GM06990 (cell line): ENCODE measurements around the gene PPOX.
A peak's percentile ranks its signal among the peaks of the same experiment; 100 is the strongest.

ENCODE experiments used
- DNase-seq: peaks from one replicate; pipeline ENCODE4 v3.0.0-alpha.2; 2011; ENCODE audit not compliant: insufficient read length; ENCODE audit errors: extremely low read depth
- H3K27me3 ChIP-seq: replicated peaks from 2 replicates; pipeline ENCODE4 v1.6.0; 2011; ENCODE audit warnings: low read length; ENCODE audit not compliant: control insufficient read depth, insufficient read depth
- H3K36me3 ChIP-seq: 2 replicates; pipeline ENCODE4 v1.5.1; 2011; ENCODE audit warnings: low read length; ENCODE audit not compliant: control insufficient read depth, insufficient read depth
- H3K4me3 ChIP-seq: replicated peaks from 2 replicates; pipeline ENCODE4 v1.5.1; 2011; ENCODE audit warnings: low read depth, mild to moderate bottlenecking, control low read depth, low read length
- TF ChIP-seq, protein P1 (sequence below): IDR thresholded peaks from 2 replicates; pipeline ENCODE4 v1.5.1; 2011; ENCODE audit warnings: low read length, control low read depth, mild to moderate bottlenecking, inconsistent platforms; ENCODE audit not compliant: insufficient read depth, poor library complexity, severe bottlenecking

PPOX gene

DNA sequence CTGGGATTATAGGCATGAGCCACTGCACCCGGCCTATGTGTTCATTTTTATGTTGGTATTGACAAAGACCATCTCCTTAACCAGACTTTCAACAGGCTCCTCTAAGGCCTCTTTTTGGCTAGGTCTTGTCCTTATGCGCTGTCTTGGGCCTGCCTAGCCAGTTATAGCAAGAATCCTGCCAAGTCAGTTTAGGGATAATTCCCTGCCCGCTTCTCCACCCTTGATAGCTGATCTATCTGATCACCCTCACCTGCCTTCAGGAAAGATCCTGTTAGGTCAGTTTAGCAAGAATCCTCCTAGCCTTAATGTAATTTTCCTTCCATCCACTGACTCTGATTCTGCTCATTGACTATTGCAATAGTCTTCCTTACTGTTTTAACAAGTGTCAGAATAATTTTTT lies 13.5 kb downstream of the PPOX start:
- Histone ChIP-seq H3K36me3 (peaks cover 4% of the 10 kb centered on the region; the same call in 1 of the 2 replicates), H3K4me3 (no peak overlapping the region), H3K27me3 (no peaks in the 10 kb centered on the region)
- DNase-seq: no peak
- TF ChIP-seq, protein P1, sequence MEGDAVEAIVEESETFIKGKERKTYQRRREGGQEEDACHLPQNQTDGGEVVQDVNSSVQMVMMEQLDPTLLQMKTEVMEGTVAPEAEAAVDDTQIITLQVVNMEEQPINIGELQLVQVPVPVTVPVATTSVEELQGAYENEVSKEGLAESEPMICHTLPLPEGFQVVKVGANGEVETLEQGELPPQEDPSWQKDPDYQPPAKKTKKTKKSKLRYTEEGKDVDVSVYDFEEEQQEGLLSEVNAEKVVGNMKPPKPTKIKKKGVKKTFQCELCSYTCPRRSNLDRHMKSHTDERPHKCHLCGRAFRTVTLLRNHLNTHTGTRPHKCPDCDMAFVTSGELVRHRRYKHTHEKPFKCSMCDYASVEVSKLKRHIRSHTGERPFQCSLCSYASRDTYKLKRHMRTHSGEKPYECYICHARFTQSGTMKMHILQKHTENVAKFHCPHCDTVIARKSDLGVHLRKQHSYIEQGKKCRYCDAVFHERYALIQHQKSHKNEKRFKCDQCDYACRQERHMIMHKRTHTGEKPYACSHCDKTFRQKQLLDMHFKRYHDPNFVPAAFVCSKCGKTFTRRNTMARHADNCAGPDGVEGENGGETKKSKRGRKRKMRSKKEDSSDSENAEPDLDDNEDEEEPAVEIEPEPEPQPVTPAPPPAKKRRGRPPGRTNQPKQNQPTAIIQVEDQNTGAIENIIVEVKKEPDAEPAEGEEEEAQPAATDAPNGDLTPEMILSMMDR: no peak

DNA sequence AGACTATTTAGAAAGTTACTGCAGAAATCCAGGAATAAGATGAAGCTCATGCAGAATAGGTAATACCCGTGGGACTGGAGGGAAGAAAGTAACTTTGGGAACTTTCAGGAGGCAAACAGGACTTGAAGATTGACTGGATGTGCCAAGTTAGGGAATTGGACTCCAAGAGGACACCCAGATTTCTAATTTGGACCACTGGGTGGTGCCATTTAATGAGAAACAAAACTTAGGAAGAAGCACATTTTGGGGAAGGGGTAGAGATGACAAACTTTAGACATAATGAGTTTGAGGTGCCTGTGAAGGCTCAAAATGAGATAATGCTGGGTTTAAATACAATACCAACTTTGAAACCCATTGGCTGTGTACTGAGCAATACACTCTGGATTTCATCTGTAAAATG lies 14.4 kb downstream of the PPOX start:
- TF ChIP-seq, protein P1: peak; percentile 49
- no peak for DNase-seq
- H3K36me3 ChIP-seq: no peaks in the 10 kb centered on the region
- no peaks in the 10 kb centered on the region for H3K27me3 ChIP-seq
- no peak overlapping the region for H3K4me3 ChIP-seq

DNA sequence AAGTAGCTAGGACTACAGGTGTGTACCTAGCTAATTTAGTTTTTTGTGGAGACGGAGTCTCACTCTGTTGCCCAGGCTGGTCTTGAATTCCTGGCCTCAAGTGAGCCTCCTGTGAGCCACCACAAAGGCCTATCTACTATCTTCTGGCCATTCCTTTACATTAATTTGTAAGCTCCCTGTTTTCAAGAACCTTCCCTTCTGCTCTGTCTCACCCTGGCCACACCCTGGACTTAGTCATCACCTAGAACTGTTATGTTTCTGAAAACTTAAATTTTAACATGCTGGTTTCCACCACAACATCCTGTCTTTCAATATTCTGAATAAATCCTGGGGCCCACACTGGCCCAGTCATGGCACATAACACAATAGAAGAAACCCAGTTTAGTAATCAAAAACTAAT lies 16.0 kb downstream of the PPOX start:
- no peaks in the 10 kb centered on the region for H3K36me3 ChIP-seq
- DNase-seq: peak; percentile 48
- TF ChIP-seq, protein P1: no peak
- H3K4me3 ChIP-seq: no peak overlapping the region
- H3K27me3 ChIP-seq: no peaks in the 10 kb centered on the region

DNA sequence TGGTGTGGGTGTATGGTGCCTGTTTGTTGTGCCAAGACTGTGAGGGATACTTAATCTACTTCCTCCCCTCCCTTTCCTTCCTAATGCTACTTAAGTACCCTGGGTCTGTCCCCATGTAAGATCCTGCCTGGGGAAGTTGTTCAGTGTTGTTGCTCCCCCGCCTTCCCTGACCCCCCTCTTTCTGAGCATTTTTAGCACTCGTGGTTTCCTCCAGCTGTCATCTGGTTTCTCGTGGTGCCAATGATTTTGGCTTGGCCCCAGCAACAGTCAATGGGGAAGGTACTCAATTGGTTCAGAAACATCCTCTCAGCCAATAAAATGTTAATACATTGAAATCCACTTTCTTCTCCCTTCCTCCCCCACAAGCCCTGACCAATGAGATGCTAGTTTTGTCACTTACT lies 19.1 kb downstream of the PPOX start:
- no peaks in the 10 kb centered on the region for H3K36me3 ChIP-seq
- DNase-seq: peak; percentile 83
- TF ChIP-seq, protein P1: no peak
- peak overlapping the region; percentile 15 for H3K4me3 ChIP-seq
- H3K27me3 ChIP-seq: no peaks in the 10 kb centered on the region

DNA sequence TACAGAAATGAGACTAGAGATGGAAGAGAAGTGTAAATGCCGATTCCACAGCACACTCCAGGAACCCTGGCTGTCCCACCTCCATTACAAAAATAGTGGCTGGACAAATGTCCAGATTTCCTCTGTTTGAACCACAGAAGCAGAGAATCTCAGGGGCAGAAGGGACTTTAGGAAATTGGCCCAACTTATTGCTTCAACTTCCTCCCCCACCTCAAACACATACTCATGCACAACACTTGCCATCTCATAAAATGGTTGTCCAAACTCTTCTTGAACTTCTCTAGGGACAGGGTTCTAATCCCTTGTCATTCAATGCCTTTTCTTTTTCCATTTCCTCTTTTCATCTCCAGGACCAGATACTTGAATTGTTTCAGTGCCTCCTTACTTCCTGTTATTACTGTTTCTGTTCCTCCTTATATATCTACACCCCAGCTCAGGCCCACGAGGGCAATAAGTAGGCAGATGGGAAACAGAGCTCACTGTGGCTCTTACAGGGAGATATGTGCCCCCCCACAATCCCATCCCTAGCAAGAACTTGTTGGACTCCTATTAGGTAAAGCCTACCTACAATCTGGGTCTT lies 19.6 kb downstream of the PPOX start:
- H3K27me3 ChIP-seq: no peaks in the 10 kb centered on the region
- peak; percentile 79 for DNase-seq
- TF ChIP-seq, protein P1: no peak
- H3K4me3 ChIP-seq: peak overlapping the region; percentile 19; the same call in 1 of the 2 replicates
- no peaks in the 10 kb centered on the region for H3K36me3 ChIP-seq

DNA sequence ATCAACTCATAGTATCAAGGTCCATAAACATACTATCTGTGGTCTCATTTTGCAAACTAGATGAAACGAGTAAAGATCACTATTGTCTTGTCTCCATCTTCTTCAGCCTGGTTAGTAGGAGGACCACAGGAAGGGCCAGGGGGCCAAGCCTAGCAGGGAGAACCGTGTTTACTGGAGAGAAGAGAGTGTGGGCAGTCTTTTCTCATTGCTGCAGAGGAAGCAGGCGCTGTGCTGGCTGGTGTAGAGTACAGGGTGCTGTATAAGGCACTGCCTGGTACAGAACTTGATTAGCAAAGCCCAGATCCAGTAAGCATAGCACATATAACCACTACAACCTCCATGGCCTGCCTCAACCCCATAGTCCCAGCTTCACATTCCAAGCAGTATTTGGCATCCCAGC lies 21.1 kb downstream of the PPOX start:
- TF ChIP-seq, protein P1: no peak
- no peaks in the 10 kb centered on the region for H3K36me3 ChIP-seq
- H3K4me3 ChIP-seq: no peak overlapping the region
- no peak for DNase-seq
- no peaks in the 10 kb centered on the region for H3K27me3 ChIP-seq
